ENCODE data around the gene ATP6V0A1. TPM values are rescaled to one million over a fixed set of nuclear protein-coding genes. Genes with fewer than 3 reads are reported as not detected.
"Not testable (repeated sequence)": the region's sequence is repeated elsewhere in the genome, so short reads cannot be mapped to it uniquely, and the experiment has no call there.

The ATP6V0A1 gene
- total RNA-seq, 4 donors from 2014 or later: 51.9 to 74.9 (median 63.9) TPM

DNA sequence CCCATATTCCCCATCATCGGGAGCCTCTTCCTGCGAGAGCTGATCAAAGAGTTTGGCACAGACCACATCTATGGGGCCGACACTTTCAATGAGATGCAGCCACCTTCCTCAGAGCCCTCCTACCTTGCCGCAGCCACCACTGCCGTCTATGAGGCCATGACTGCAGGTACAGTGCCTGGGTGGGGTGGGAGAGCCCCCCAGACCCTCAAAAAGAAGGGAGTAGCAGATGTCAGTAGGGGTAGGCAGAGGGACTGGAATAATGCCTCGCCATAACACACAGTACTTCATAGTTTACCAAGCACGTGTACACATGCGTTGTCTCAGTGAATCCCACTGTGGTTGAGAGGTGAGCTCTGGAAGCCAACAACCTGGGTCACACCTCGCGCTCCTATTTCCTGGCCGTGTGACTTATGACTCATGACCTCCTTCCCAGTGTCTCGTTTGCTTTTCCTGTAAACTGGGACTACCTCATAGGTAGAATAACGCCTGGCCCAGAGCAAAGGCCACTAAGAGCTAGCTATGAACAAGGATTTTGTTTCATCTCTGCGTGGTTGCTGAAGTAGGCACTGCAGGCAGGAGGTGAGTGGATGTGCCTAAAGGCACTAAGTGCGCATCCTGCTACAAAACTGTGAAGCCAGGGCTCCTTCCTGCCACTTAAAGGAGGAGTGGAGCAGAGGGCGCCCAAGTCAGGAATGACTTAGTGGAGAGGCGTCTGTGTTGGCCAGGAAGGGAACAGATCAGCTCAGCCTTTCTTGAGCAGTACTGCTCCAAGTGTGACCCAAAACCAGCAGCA, 82.6 kb downstream of the ATP6V0A1 start:
- TF ChIP-seq POLR2AphosphoS5 (IDR thresholded peaks at IDR 0.05): no peak
- TF ChIP-seq CTCF (IDR thresholded peaks at IDR 0.05): no peak
- TF ChIP-seq POLR2A (IDR thresholded peaks at IDR 0.05; ENCODE audit: low read depth): no peak
- TF ChIP-seq EP300 (IDR thresholded peaks at IDR 0.05): no peak

DNA sequence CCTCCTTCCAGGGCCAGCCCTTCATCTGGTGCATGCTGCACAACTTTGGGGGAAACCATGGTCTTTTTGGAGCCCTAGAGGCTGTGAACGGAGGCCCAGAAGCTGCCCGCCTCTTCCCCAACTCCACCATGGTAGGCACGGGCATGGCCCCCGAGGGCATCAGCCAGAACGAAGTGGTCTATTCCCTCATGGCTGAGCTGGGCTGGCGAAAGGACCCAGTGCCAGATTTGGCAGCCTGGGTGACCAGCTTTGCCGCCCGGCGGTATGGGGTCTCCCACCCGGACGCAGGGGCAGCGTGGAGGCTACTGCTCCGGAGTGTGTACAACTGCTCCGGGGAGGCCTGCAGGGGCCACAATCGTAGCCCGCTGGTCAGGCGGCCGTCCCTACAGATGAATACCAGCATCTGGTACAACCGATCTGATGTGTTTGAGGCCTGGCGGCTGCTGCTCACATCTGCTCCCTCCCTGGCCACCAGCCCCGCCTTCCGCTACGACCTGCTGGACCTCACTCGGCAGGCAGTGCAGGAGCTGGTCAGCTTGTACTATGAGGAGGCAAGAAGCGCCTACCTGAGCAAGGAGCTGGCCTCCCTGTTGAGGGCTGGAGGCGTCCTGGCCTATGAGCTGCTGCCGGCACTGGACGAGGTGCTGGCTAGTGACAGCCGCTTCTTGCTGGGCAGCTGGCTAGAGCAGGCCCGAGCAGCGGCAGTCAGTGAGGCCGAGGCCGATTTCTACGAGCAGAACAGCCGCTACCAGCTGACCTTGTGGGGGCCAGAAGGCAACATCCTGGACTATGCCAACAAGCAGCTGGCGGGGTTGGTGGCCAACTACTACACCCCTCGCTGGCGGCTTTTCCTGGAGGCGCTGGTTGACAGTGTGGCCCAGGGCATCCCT, 84.8 kb downstream of the ATP6V0A1 start:
- Histone ChIP-seq H3K36me3 (peaks cover 20 to 62% (median 62%) of the 10 kb centered on the region in 4 donors), H3K4me3 (no peak overlapping the region), H3K4me1 (peaks cover 7 to 13% (median 9%) of the 10 kb centered on the region in 4 donors), H3K27ac (replicated peaks in 1 of 4) (no peak overlapping the region), H3K9me3 (no peaks in the 10 kb centered on the region), H3K27me3 (peaks cover 0 to 5% (median 1%) of the 10 kb centered on the region in 4 donors)
- intact Hi-C loops (cut with DNase I): no loop called here
- 91% methylated on average over 21 of the region's 39 CpGs for WGBS
- TF ChIP-seq EP300 (IDR thresholded peaks at IDR 0.05): no peak
- no peak for DNase-seq (ENCODE audit: extremely low spot score)

More for the DNA sequence above, 82.6 kb downstream of the ATP6V0A1 start:
- Histone ChIP-seq H3K36me3 (peaks cover 20 to 66% (median 62%) of the 10 kb centered on the region in 4 donors), H3K27ac (replicated peaks in 1 of 4) (no peak overlapping the region), H3K9me3 (no peaks in the 10 kb centered on the region), H3K4me1 (peaks cover 9 to 22% (median 15%) of the 10 kb centered on the region in 4 donors), H3K4me3 (no peak overlapping the region), H3K27me3 (no peaks in the 10 kb centered on the region)
- no peak for DNase-seq (ENCODE audit: extremely low spot score)
- intact Hi-C loops (cut with DNase I): no loop called here
- 86% methylated on average over 17 of the region's 17 CpGs for WGBS

- H3K4me3 ChIP-seq: no peak overlapping the region
- peaks cover 0 to 8% (median 2%) of the 10 kb centered on the region in 4 donors for H3K27me3 ChIP-seq
- no peak overlapping the region for H3K27ac ChIP-seq (replicated peaks in 1 of 4)
- H3K36me3 ChIP-seq: peaks cover 7 to 48% (median 47%) of the 10 kb centered on the region in 4 donors
- H3K9me3 ChIP-seq: no peaks in the 10 kb centered on the region
- peaks cover 11 to 16% (median 13%) of the 10 kb centered on the region in 4 donors for H3K4me1 ChIP-seq
- DNase-seq (ENCODE audit: extremely low spot score): no peak
- intact Hi-C loops (cut with DNase I): no loop called here
- TF ChIP-seq POLR2AphosphoS5 (IDR thresholded peaks at IDR 0.05) (no peak), CTCF (IDR thresholded peaks at IDR 0.05) (no peak), POLR2A (IDR thresholded peaks at IDR 0.05; ENCODE audit: low read depth) (no peak), EP300 (IDR thresholded peaks at IDR 0.05) (no peak)
- 77% methylated on average over 8 of the region's 8 CpGs for WGBS
Measured at GRCh38 chr17:42544874-42545283, 86.2 kb downstream of the ATP6V0A1 start.

GRCh38 chr17:42545755-42546505, 87.3 kb downstream of the ATP6V0A1 start:
- WGBS: 79% methylated on average over 8 of the region's 9 CpGs
- H3K9me3 ChIP-seq; H3K27ac ChIP-seq (replicated peaks in 1 of 4); DNase-seq (ENCODE audit: extremely low spot score); H3K27me3 ChIP-seq; H3K4me3 ChIP-seq; intact Hi-C loops (cut with DNase I): not testable (repeated sequence)
- H3K36me3 ChIP-seq: peaks cover 6 to 41% (median 39%) of the 10 kb centered on the region in 4 donors
- peaks cover 11 to 16% (median 13%) of the 10 kb centered on the region in 4 donors for H3K4me1 ChIP-seq

GRCh38 chr17:42547001-42547461, 88.4 kb downstream of the ATP6V0A1 start:
- 93% methylated on average over 19 of the region's 23 CpGs for WGBS
- DNase-seq (ENCODE audit: extremely low spot score): no peak
- intact Hi-C loops (cut with DNase I): no loop called here
- TF ChIP-seq EP300 (IDR thresholded peaks at IDR 0.05): no peak
- no peak for TF ChIP-seq POLR2A (IDR thresholded peaks at IDR 0.05; ENCODE audit: low read depth)
- TF ChIP-seq CTCF (IDR thresholded peaks at IDR 0.05): no peak
- no peak for TF ChIP-seq POLR2AphosphoS5 (IDR thresholded peaks at IDR 0.05)
- no peak overlapping the region for H3K4me3 ChIP-seq
- no peak overlapping the region for H3K27ac ChIP-seq (replicated peaks in 1 of 4)
- H3K4me1 ChIP-seq: peaks cover 13 to 16% (median 14%) of the 10 kb centered on the region in 4 donors
- peaks cover 6 to 34% (median 31%) of the 10 kb centered on the region in 4 donors for H3K36me3 ChIP-seq
- peaks cover 0 to 8% (median 2%) of the 10 kb centered on the region in 4 donors for H3K27me3 ChIP-seq
- no peaks in the 10 kb centered on the region for H3K9me3 ChIP-seq
